Measurements from ENCODE around the gene STAC.

Gene STAC

GRCh38 chr3:36580716-36581115, 200.4 kb downstream of the STAC start:
- TF ChIP-seq CTCF (IDR thresholded peaks at IDR 0.05; ENCODE audit: low read depth, low read length), result no peak
- DNase-seq (ENCODE audit: extremely low read depth, low read depth), result no peak

GRCh38 chr3:36591959-36592358, 211.7 kb downstream of the STAC start:
- DNase-seq (ENCODE audit: extremely low read depth, low read depth), result no peak

DNA sequence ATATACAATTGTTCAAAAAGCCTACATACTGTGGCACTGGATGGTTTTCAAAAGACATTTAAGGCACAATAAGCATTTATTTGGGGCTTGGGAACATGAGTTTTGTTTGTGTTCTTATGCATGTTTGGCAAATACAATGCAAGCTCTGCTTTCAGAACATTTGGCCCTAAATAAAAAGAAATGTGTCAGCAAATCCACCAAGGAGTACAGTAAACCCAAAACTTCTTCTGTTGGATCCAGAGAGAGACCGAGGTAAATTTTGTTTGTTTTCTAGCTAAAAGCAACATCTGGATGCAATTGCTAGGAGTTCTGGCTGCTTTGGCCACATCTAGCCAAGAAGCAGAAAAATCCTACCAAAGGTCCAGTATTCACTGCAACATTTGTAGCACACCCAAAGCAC, 215.2 kb downstream of the STAC start:
- no peak for TF ChIP-seq CTCF (IDR thresholded peaks at IDR 0.05; ENCODE audit: low read depth, low read length)

More at GRCh38 chr3:36591959-36592358, 211.7 kb downstream of the STAC start:
- peak; percentile 27 for TF ChIP-seq CTCF (IDR thresholded peaks at IDR 0.05; ENCODE audit: low read depth, low read length)

DNA sequence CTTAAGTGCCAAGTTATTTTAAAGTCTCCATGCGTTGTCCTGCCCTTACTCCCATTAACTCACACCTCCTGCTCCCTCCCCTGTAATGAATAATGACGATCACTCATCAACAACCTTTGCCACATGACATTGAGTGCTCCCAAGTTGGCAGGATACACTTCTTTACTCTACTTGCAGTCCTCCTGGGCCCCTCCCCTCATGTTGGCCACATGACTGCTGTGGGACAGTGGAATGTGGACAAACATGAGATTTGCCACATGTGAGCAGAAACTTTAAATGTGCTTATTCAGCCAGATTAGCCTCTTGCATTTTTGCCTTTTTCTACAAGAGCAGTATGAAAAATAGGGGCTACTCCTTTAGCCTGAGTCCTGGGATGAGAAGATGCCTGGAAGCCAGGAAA, 216.1 kb downstream of the STAC start:
- TF ChIP-seq CTCF (IDR thresholded peaks at IDR 0.05; ENCODE audit: low read depth, low read length), result no peak
- no peak for DNase-seq (ENCODE audit: extremely low read depth, low read depth)

More for the DNA sequence above, 215.2 kb downstream of the STAC start:
- no peak for DNase-seq (ENCODE audit: extremely low read depth, low read depth)

- TF ChIP-seq CTCF (IDR thresholded peaks at IDR 0.05; ENCODE audit: low read depth, low read length), result no peak
- no peak for DNase-seq (ENCODE audit: extremely low read depth, low read depth)
Measured at GRCh38 chr3:36597422-36597821, 217.1 kb downstream of the STAC start.
